Natural killer cell treated with Interleukin-12 subunit alpha and Interleukin-12 subunit beta and Interleukin-15 and Interleukin-18, amount 100 ng/mL, for 72 hours (primary cell): ENCODE data around the gene GOLGA2. TPM values are rescaled to one million over a fixed set of nuclear protein-coding genes. Genes with fewer than 3 reads are reported as not detected.

Source experiments
- ATAC-seq, 2 donors: fragments of 150-1000 bp; cut with Tn5 transposase in 1 of 2; sonication (Bioruptor Pico), chemical (Tn5 transposase) in 1 of 2; 2 replicates each; pipeline ENCODE4 v1.10.0; 2021
- DNase-seq: peaks from one replicate; pipeline ENCODE4 v3.0.0; 2022; ENCODE audit warnings: low spot score
- H3K27ac Mint-ChIP-seq, 2 donors: 1 replicate in 1 of 2; 2 replicates in 1 of 2; pipeline ENCODE4 v1.8.0; 2022; ENCODE audit warnings: mixed read lengths in 2 of 2, mild to moderate bottlenecking in 1 of 2, moderate library complexity in 1 of 2
- H3K27me3 Mint-ChIP-seq, 2 donors: 1 replicate in 1 of 2; 2 replicates in 1 of 2; pipeline ENCODE4 v1.8.0; 2022; ENCODE audit warnings: mixed read lengths in 2 of 2
- H3K36me3 Mint-ChIP-seq: one replicate; pipeline ENCODE4 v1.8.0; 2022; ENCODE audit warnings: mixed read lengths
- H3K4me1 Mint-ChIP-seq, 2 donors: 1 replicate in 1 of 2; 2 replicates in 1 of 2; pipeline ENCODE4 v1.8.0; 2022; ENCODE audit warnings: low read depth in 2 of 2, mixed read lengths in 2 of 2, mild to moderate bottlenecking in 1 of 2
- H3K4me3 Mint-ChIP-seq: one replicate; pipeline ENCODE4 v1.8.0; 2022; ENCODE audit warnings: mixed read lengths
- H3K9me3 Mint-ChIP-seq: 2 replicates; pipeline ENCODE4 v1.8.0; 2022; ENCODE audit warnings: mixed read lengths
- total RNA-seq, 2 donors: library from RNA; stranded (reverse); gene quantifications; one replicate each; pipeline ENCODE4 v1.2.3, GENCODE V29; 2022

GOLGA2 gene
- total RNA-seq, 2 donors from 2014 or later: 66.8 to 68.9 TPM

DNA sequence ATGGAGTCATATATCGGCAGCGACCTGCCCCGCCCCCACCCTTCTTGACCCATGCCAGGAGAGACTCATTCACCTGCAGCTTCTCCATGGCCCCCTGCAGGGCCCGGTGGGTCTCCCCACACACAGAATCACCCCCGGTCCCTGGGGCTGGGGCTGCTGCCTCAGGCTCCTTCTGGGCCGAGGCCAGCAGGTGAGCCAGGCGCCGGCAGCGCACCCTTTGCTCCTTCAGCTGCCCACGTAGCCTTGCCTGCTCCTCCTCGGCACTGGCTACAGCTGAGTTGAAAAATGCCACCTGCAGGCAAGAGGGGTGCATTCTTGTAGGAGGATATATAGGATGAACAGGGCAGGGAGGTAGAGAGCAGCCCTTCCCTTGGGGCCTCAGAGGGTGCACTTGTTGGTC lies 17.9 kb downstream of the GOLGA2 start:
- Mint-ChIP-seq H3K27me3 (peaks cover 0 to 3% of the 10 kb centered on the region in 2 donors), H3K36me3 (peaks cover 10% of the 10 kb centered on the region), H3K4me3 (no peak overlapping the region), H3K9me3 (no peaks in the 10 kb centered on the region), H3K27ac (no peak overlapping the region), H3K4me1 (peaks cover 0 to 5% of the 10 kb centered on the region in 2 donors)
- DNase-seq (no peak), ATAC-seq (no peak)

GRCh38 chr9:128257086-128257825 lies 18.6 kb downstream of the GOLGA2 start:
- Mint-ChIP-seq H3K4me3 (no peak overlapping the region), H3K4me1 (peaks cover 0 to 7% of the 10 kb centered on the region in 2 donors), H3K36me3 (peaks cover 10% of the 10 kb centered on the region), H3K27ac (no peak overlapping the region), H3K9me3 (no peaks in the 10 kb centered on the region), H3K27me3 (peaks cover 0 to 4% of the 10 kb centered on the region in 2 donors)
- DNase-seq (no peak), ATAC-seq (no peak)

- H3K36me3 Mint-ChIP-seq: no peaks in the 10 kb centered on the region
- no peaks in the 10 kb centered on the region for H3K9me3 Mint-ChIP-seq
- peaks cover 0 to 7% of the 10 kb centered on the region in 2 donors for H3K27me3 Mint-ChIP-seq
- H3K4me1 Mint-ChIP-seq: peaks cover 10 to 15% of the 10 kb centered on the region in 2 donors
- no peak overlapping the region for H3K4me3 Mint-ChIP-seq
- ATAC-seq: no peak
- H3K27ac Mint-ChIP-seq: no peak overlapping the region
- DNase-seq: peak; percentile 74
Measured at GRCh38 chr9:128254855-128255759, 20.7 kb downstream of the GOLGA2 start.

- ATAC-seq: no peak
- no peak for DNase-seq
- no peak overlapping the region for H3K4me3 Mint-ChIP-seq
- no peak overlapping the region for H3K27ac Mint-ChIP-seq
- no peaks in the 10 kb centered on the region for H3K9me3 Mint-ChIP-seq
- H3K36me3 Mint-ChIP-seq: no peaks in the 10 kb centered on the region
- peaks cover 10 to 15% of the 10 kb centered on the region in 2 donors for H3K4me1 Mint-ChIP-seq
- peaks cover 0 to 7% of the 10 kb centered on the region in 2 donors for H3K27me3 Mint-ChIP-seq
Measured at GRCh38 chr9:128254362-128254761, 21.4 kb downstream of the GOLGA2 start.

GRCh38 chr9:128253991-128254346 lies 21.8 kb downstream of the GOLGA2 start:
- H3K27me3 Mint-ChIP-seq: peaks cover 0 to 7% of the 10 kb centered on the region in 2 donors
- H3K27ac Mint-ChIP-seq: no peak overlapping the region
- H3K9me3 Mint-ChIP-seq: no peaks in the 10 kb centered on the region
- no peak overlapping the region for H3K4me3 Mint-ChIP-seq
- ATAC-seq: no peak
- no peaks in the 10 kb centered on the region for H3K36me3 Mint-ChIP-seq
- no peak for DNase-seq
- peaks cover 10 to 15% of the 10 kb centered on the region in 2 donors for H3K4me1 Mint-ChIP-seq

DNA sequence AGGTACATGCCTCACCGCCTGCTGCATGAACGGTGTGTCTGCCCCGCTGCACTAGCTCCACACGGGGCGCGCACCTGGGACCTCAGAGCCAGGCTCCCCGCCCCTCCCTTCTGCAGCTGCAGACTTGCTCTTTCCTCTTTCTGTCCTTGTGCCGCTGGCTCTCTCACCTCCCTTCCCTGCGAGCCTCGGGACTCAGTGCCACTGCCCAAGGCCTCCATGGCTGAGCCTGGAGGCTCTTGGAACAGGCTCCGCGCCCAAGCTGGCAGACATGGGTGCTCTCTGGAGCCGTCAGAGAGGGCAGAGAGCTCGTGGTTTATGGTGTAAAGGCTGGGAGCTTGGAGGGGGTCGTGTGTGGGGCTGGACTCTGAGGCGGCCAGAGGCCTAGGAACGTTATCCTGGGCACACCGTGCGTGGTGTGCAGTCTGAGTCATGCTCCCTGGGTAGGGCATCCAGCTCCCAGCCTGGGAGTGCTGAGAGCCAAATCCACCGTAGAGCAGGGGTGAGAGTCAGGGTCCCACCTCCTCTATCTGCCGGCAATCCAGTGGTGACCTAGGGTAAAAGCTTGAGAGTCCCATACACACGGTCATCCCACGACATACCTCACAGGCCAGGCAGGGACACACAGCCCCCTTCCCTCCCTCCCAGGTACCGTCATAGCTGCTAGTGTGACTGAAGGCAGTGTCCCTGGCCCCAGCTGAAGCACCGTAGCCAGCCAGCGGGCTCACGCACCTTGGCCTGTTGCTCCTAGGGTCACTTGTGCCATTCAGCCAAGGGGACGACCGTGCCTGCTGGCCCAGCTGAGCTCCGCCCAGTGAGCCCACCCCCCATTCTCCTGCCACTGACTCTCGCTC lies 22.4 kb downstream of the GOLGA2 start:
- Mint-ChIP-seq H3K9me3 (no peaks in the 10 kb centered on the region), H3K36me3 (no peaks in the 10 kb centered on the region), H3K27ac (no peak overlapping the region), H3K4me1 (peaks cover 10 to 15% of the 10 kb centered on the region in 2 donors), H3K27me3 (peaks cover 0 to 7% of the 10 kb centered on the region in 2 donors), H3K4me3 (no peak overlapping the region)
- no peak for DNase-seq
- no peak for ATAC-seq

DNA sequence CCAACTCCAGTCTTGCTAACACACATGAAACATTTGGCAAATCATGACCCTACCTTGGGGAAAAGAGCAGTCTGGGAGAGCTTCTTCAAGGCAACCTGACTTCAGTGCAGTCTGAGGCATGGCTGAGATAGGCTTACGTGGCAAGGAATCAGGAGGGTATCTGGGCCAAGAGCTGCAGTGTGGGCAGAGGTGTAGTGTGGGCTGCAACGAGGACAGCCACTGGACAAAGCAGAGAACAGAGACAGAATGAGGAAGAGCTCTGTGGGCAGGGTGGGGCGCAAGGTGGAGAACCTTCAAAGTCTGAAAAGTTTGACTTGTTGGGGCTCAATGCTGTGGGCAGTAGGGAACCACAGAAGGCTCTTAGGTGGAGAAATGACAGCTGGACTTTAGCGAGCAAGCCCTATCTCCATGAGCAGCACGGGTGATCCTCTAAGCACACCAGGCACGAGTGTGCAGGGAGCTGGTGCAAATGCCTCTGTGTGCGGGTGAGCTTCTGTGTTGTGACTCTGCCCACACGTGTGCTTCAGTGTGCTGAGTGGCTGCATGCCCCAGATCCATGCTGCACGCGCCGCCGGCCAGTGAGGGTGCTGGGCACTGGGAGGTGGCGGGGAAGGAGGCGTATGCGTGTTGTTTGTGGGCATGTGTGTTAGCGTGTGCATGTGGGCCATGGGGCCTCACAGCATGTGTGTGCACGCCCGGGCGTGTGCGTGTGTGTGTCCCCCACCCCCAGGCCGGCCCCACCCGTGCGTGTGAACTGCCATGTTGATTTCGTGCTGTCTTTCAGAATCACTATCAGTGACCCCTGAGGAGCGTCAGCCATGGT lies 23.3 kb downstream of the GOLGA2 start:
- peaks cover 0 to 7% of the 10 kb centered on the region in 2 donors for H3K27me3 Mint-ChIP-seq
- H3K4me3 Mint-ChIP-seq: no peak overlapping the region
- no peaks in the 10 kb centered on the region for H3K9me3 Mint-ChIP-seq
- no peak for DNase-seq
- peaks cover 10 to 15% of the 10 kb centered on the region in 2 donors for H3K4me1 Mint-ChIP-seq
- no peak for ATAC-seq
- no peak overlapping the region for H3K27ac Mint-ChIP-seq
- H3K36me3 Mint-ChIP-seq: no peaks in the 10 kb centered on the region

GRCh38 chr9:128251732-128252100 lies 24.1 kb downstream of the GOLGA2 start:
- Mint-ChIP-seq H3K9me3 (no peaks in the 10 kb centered on the region), H3K4me1 (peaks cover 10 to 15% of the 10 kb centered on the region in 2 donors), H3K4me3 (peak overlapping the region; percentile 86), H3K27me3 (peaks cover 0 to 7% of the 10 kb centered on the region in 2 donors), H3K36me3 (no peaks in the 10 kb centered on the region), H3K27ac (no peak overlapping the region)
- no peak for DNase-seq
- no peak for ATAC-seq

DNA sequence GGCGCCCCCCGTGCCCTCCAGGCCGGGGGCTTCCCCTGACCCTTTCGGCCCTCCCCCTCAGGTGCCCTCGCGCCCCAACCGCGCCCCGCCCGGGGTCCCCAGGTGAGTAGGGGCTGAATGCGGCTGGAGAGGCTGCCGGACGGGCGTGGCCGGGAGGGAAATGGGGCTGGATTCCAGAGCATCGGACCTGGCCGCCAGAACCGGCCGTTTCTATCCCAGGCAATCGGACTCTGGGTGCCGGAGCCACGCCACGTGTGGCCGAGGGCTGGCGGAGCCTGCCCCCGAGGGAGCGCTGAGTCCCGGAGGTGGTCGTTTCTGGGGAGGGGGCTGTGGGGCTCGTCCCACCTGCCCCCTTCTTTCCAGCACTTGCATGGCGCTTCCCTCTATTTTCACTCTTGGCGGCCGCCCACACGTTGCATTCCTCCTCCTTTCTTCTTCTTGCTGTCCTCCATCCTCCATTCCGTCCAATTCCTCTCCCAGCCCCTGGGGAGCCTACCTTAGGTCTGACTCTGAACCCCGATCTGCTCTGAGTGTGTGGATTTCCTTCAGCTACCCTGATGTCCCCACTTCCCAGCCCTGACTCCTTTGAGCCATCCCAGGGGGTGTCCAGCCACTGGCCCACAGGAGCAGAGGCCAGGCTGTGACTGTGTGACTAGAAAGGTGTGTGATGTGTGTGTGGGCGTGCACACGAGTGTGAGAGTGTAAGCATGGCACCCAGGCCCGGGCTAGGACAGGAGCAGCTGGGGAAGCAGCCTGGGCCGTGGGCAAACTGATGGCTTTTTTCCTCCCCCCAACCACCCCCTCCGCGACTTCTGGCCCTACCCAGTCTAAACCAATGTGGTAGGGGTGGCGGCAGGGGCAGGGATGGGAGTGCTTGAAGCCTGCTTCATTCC lies 24.7 kb downstream of the GOLGA2 start:
- no peak for DNase-seq
- H3K9me3 Mint-ChIP-seq: no peaks in the 10 kb centered on the region
- H3K4me1 Mint-ChIP-seq: peaks cover 10 to 15% of the 10 kb centered on the region in 2 donors
- H3K27ac Mint-ChIP-seq: no peak overlapping the region
- no peak for ATAC-seq
- peaks cover 0 to 7% of the 10 kb centered on the region in 2 donors for H3K27me3 Mint-ChIP-seq
- H3K36me3 Mint-ChIP-seq: no peaks in the 10 kb centered on the region
- peak overlapping the region; percentile 86 for H3K4me3 Mint-ChIP-seq

DNA sequence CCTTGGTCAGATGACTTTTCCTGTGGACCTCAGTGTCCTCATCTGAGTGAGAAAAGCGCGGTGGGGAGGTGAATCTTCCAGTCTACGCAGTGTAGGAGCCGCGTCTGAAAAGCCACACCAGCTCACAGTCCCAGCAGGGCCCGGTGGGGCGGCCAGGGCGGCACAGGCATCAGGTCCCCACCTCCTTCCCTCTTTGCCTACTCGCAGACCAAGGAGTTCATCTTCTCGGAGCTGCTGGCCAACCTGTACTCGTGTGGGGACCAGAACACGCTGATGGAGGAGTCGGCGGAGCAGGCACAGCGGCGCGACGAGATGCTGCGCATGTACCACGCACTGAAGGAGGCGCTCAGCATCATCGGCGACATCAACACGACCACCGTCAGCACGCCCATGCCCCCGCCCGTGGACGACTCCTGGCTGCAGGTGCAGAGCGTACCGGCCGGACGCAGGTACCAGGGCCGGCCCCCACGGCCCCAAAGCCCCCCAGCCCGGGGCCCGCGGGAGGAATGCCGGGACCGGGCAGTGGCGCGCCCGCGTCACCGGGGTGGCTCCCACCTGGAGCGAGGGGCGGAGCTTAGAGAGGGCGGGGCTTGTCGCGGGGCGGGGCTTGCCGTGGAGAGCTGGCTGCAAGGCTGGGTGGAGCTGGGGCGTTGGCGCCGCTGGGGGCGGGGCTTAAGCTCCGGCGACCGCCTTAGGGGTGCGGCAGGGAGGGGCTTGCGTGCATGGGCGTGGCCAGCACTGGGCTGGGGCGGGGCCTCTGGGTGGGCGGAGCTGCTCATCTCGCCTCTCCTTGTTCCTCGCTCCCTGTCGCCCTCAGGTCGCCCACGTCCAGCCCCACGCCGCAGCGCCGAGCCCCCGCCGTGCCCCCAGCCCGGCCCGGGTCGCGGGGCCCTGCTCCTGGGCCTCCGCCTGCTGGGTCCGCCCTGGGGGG lies 25.6 kb downstream of the GOLGA2 start:
- H3K9me3 Mint-ChIP-seq: no peaks in the 10 kb centered on the region
- peak overlapping the region; percentile 43 for H3K4me3 Mint-ChIP-seq
- H3K36me3 Mint-ChIP-seq: no peaks in the 10 kb centered on the region
- H3K27ac Mint-ChIP-seq: no peak overlapping the region
- DNase-seq (peak; percentile 94), ATAC-seq (peak; percentile 99)
- peaks cover 0 to 11% of the 10 kb centered on the region in 2 donors for H3K27me3 Mint-ChIP-seq
- H3K4me1 Mint-ChIP-seq: peaks cover 15 to 20% of the 10 kb centered on the region in 2 donors

GRCh38 chr9:128249558-128249907 lies 26.3 kb downstream of the GOLGA2 start:
- no peak for ATAC-seq
- Mint-ChIP-seq H3K9me3 (no peaks in the 10 kb centered on the region), H3K27ac (no peak overlapping the region), H3K27me3 (peaks cover 0 to 10% of the 10 kb centered on the region in 2 donors), H3K36me3 (no peaks in the 10 kb centered on the region), H3K4me1 (peaks cover 15 to 18% of the 10 kb centered on the region in 2 donors), H3K4me3 (peak overlapping the region; percentile 43)
- DNase-seq: no peak
